ES-I3 (cell line): ENCODE data around the gene SPTBN5.

ENCODE experiments used
- H3K36me3 ChIP-seq: 2 replicates; pipeline ENCODE4 v1.6.1; 2013; ENCODE audit warnings: mild to moderate bottlenecking, low read length, control low read depth, moderate library complexity; ENCODE audit not compliant: insufficient read depth
- H3K4me1 ChIP-seq: 2 replicates; pipeline ENCODE4 v1.6.1; 2013; ENCODE audit warnings: mild to moderate bottlenecking, control low read depth, low read length; ENCODE audit not compliant: insufficient read depth
- H3K9ac ChIP-seq: 2 replicates; pipeline ENCODE4 v1.6.1; 2013; ENCODE audit warnings: low read depth, mild to moderate bottlenecking, low read length, moderate library complexity
- H3K9me3 ChIP-seq: 2 replicates; pipeline ENCODE4 v1.6.1; 2013; ENCODE audit warnings: mild to moderate bottlenecking, low read length, moderate library complexity; ENCODE audit not compliant: control insufficient read depth, insufficient read depth

Gene SPTBN5

GRCh38 chr15:41880156-41880877 lies 13.5 kb downstream of the SPTBN5 start:
- Histone ChIP-seq H3K9ac (no peak overlapping the region), H3K4me1 (peaks cover 3% of the 10 kb centered on the region; the same call in 1 of the 2 replicates), H3K9me3 (no peaks in the 10 kb centered on the region), H3K36me3 (no peaks in the 10 kb centered on the region)

DNA sequence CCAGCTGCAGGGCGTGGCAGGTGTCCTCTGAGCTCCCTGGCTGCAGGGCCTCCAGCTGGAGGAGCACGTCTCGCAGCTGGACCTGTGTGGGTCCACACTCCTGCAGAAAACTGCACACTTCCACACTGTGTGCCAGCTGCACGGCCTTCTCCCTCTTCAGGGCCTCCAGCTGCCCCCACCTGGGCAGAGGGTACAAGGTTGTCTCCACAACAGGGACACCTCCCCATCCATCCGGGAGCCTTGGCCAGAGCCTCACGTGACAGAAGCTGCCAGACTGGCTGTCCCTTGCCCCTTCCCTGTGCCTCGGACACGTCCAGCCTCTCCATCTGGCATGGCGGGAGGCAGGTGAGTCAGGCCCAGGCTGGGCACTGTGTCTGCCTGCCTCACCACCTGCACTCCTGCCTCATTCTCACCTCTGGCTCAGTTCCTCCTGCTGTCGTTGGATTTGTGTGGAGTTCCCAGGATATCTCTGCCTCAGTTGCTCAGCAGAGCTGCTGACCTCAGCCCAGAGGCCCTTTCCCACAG lies 14.5 kb downstream of the SPTBN5 start:
- Histone ChIP-seq H3K9ac (no peak overlapping the region), H3K4me1 (peaks cover 3% of the 10 kb centered on the region; the same call in 1 of the 2 replicates), H3K9me3 (no peaks in the 10 kb centered on the region), H3K36me3 (no peaks in the 10 kb centered on the region)

- H3K9me3 ChIP-seq: no peaks in the 10 kb centered on the region
- H3K36me3 ChIP-seq: no peaks in the 10 kb centered on the region
- H3K4me1 ChIP-seq: peaks cover 3% of the 10 kb centered on the region; the same call in 1 of the 2 replicates
- no peak overlapping the region for H3K9ac ChIP-seq
These were observed 15.5 kb downstream of the SPTBN5 start for GRCh38 chr15:41878355-41878699.

DNA sequence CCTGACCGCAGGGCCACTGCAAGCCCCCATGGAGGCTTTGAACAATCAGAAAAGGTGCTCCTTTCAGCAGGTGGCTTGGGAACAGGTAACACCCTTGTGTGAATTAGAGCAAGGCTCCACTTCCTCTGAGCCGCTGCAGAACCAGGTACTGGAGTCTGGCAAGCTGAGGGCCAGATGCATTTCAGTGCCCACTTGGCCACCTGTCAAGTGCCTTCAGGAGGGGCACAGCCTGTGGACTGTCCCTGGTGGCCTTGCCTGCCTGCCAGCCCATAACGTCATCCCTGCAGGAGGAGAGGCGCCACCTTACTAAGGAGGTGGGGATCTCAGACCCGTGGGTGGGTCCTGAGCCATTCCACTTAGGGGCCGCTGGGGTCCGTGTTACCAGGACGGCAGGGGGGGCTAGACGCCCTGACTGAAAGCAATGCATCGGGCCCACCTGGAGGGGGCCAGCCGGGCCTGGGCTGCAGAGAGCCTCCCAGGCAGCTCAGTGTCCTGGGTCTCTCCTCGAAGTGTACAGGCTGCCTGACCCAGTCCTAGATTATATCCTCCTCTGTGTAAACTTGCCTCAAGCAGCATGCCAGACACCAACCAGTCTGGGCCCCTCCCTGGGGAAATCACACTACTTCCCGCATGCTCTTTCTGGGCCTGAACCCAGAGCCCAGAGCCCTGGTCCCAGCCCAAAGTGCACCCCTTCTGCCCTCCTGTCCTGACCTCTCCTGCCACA lies 16.1 kb downstream of the SPTBN5 start:
- Histone ChIP-seq H3K4me1 (peaks cover 1% of the 10 kb centered on the region; the same call in 1 of the 2 replicates), H3K9ac (no peak overlapping the region), H3K9me3 (no peaks in the 10 kb centered on the region), H3K36me3 (no peaks in the 10 kb centered on the region)

- Histone ChIP-seq H3K36me3 (no peaks in the 10 kb centered on the region), H3K9ac (no peak overlapping the region), H3K4me1 (no peaks in the 10 kb centered on the region), H3K9me3 (no peaks in the 10 kb centered on the region)
These were observed 17.2 kb downstream of the SPTBN5 start for GRCh38 chr15:41876689-41877088.

DNA sequence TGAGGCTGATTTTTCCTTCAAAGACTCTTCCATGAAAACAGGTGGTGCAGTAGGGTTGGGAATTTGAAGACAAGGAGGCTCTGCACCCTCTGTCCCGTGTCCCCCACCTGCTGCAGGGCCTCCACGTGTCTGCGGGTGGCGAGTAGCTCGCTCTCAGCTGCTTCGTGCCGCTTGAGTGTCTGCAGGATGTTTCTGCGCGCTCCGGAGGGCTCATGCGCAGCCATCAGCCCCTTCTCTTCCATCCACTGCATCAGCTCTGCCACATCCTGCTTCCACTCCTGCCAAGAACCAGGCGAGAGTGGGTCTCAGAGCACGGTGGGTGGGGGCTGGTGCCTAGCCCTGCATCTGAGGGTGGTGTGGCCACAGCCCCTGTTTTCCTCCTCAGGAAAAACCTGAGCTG lies 17.8 kb downstream of the SPTBN5 start:
- Histone ChIP-seq H3K9ac (no peak overlapping the region), H3K4me1 (no peaks in the 10 kb centered on the region), H3K9me3 (no peaks in the 10 kb centered on the region), H3K36me3 (no peaks in the 10 kb centered on the region)

- H3K9ac ChIP-seq: no peak overlapping the region
- no peaks in the 10 kb centered on the region for H3K36me3 ChIP-seq
- H3K9me3 ChIP-seq: no peaks in the 10 kb centered on the region
- H3K4me1 ChIP-seq: no peaks in the 10 kb centered on the region
These were observed 19.1 kb downstream of the SPTBN5 start for GRCh38 chr15:41874736-41875135.

- no peaks in the 10 kb centered on the region for H3K36me3 ChIP-seq
- no peak overlapping the region for H3K9ac ChIP-seq
- no peaks in the 10 kb centered on the region for H3K4me1 ChIP-seq
- H3K9me3 ChIP-seq: no peaks in the 10 kb centered on the region
These were observed 20.1 kb downstream of the SPTBN5 start for GRCh38 chr15:41873711-41874110.

- Histone ChIP-seq H3K36me3 (no peaks in the 10 kb centered on the region), H3K4me1 (no peaks in the 10 kb centered on the region), H3K9me3 (no peaks in the 10 kb centered on the region), H3K9ac (no peak overlapping the region)
These were observed 21.6 kb downstream of the SPTBN5 start for GRCh38 chr15:41872166-41872747.

GRCh38 chr15:41871175-41871905 lies 22.5 kb downstream of the SPTBN5 start:
- H3K9me3 ChIP-seq: no peaks in the 10 kb centered on the region
- no peaks in the 10 kb centered on the region for H3K36me3 ChIP-seq
- H3K9ac ChIP-seq: no peak overlapping the region
- no peaks in the 10 kb centered on the region for H3K4me1 ChIP-seq

GRCh38 chr15:41870689-41871081 lies 23.2 kb downstream of the SPTBN5 start:
- no peaks in the 10 kb centered on the region for H3K4me1 ChIP-seq
- H3K9ac ChIP-seq: no peak overlapping the region
- H3K36me3 ChIP-seq: no peaks in the 10 kb centered on the region
- no peaks in the 10 kb centered on the region for H3K9me3 ChIP-seq

DNA sequence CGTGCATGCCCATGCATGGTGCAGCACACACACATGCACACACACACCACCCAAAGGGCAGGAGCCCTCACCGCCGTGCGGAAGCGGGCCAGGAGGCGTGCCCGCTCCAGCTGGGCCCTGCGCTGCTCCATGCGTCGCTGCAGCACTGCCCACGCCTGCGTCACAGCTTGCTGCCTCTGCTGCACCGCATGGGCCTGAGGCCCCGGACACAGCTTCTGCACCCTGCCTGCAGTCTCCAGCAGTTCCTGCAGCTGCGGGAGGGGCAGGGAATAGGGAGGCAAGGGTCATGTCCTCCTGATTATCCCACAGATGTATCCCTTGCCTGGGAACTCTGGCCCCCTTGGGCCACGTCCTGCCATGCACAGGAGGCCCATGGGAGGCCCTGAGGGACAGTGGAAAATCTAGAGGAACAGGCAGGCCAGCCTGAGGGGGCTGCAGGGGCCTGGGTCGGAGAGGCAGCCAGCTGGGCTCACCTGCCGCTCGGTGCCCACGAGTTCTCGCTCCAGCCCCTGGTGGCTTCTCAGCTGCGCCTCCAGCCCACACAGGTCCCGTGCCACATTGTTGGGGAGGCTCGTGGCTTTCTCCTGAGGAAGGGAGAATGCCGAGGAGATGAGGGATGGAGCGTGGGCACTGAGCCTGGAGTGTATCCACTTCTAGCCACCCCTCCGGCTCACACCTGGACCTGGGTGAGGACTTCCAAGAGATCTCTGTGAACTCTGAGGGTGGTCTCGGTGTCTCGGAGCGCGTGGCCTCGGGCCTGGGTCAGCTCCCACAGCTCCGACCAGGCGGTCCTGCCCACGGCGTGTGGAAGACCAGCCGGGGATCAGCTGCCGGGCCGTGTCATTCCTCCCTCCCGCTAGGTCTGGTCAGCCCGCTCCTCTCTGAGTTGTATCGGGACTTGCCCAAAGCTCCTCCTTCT lies 23.8 kb downstream of the SPTBN5 start:
- no peaks in the 10 kb centered on the region for H3K9me3 ChIP-seq
- no peak overlapping the region for H3K9ac ChIP-seq
- no peaks in the 10 kb centered on the region for H3K36me3 ChIP-seq
- no peaks in the 10 kb centered on the region for H3K4me1 ChIP-seq

GRCh38 chr15:41868321-41868720 lies 25.5 kb downstream of the SPTBN5 start:
- Histone ChIP-seq H3K4me1 (no peaks in the 10 kb centered on the region), H3K36me3 (no peaks in the 10 kb centered on the region), H3K9ac (no peak overlapping the region), H3K9me3 (no peaks in the 10 kb centered on the region)
